ENCODE data around the gene POLR2A. TPM values are rescaled to one million over a fixed set of nuclear protein-coding genes. Genes with fewer than 3 reads are reported as not detected.

POLR2A gene
- total RNA-seq, 1 experiment from 2014 or later, result 72.1 TPM

- Mint-ChIP-seq H3K4me1 (ENCODE audit: low read depth, unreplicated experiment) (no peaks in the 10 kb centered on the region), H3K27me3 (ENCODE audit: insufficient read depth, unreplicated experiment) (no peaks in the 10 kb centered on the region), H3K4me3 (ENCODE audit: unreplicated experiment) (no peak overlapping the region), H3K36me3 (ENCODE audit: insufficient read depth, unreplicated experiment) (no peaks in the 10 kb centered on the region), H3K9me3 (ENCODE audit: unreplicated experiment) (peaks cover 10% of the 10 kb centered on the region), H3K27ac (ENCODE audit: unreplicated experiment) (no peak overlapping the region)
- Histone ChIP-seq H3K27me3 (replicated peaks; ENCODE audit: control insufficient read depth, insufficient read depth, low read length) (no peaks in the 10 kb centered on the region), H3K4me3 (ENCODE audit: low read depth, low read length) (no peak overlapping the region), H3K9me3 (no peaks in the 10 kb centered on the region), H3K4me1 (no peaks in the 10 kb centered on the region), H3K36me3 (ENCODE audit: control insufficient read depth, insufficient read depth, low read length) (no peaks in the 10 kb centered on the region)
- ChIA-PET POLR2A (no interaction called here), CTCF (no interaction called here)
- no peak for DNase-seq
- no TSS peak for BruUV-seq (replicated peaks)
- TF ChIP-seq CTCF (IDR thresholded peaks at IDR 0.05; ENCODE audit: insufficient read depth in 1 of 2, low read depth in 1 of 2, low read length in 1 of 2, severe bottlenecking in 1 of 2, unreplicated experiment in 1 of 2), result no peak
- intact Hi-C loops (cut with micrococcal nuclease; ENCODE audit: unreplicated experiment), result no loop called here
Observed at GRCh38 chr17:7528842-7529241, 44.7 kb downstream of the POLR2A start.

GRCh38 chr17:7530023-7530900, 46.1 kb downstream of the POLR2A start:
- BruUV-seq (replicated peaks), result no TSS peak
- H3K4me1 Mint-ChIP-seq (ENCODE audit: low read depth, unreplicated experiment), result no peaks in the 10 kb centered on the region
- no peak for TF ChIP-seq CTCF (IDR thresholded peaks at IDR 0.05; ENCODE audit: insufficient read depth in 1 of 2, low read depth in 1 of 2, low read length in 1 of 2, severe bottlenecking in 1 of 2, unreplicated experiment in 1 of 2)
- H3K36me3 ChIP-seq (ENCODE audit: control insufficient read depth, insufficient read depth, low read length), result no peaks in the 10 kb centered on the region
- DNase-seq, result no peak
- POLR2A ChIA-PET, result no interaction called here
- no peaks in the 10 kb centered on the region for H3K27me3 ChIP-seq (replicated peaks; ENCODE audit: control insufficient read depth, insufficient read depth, low read length)
- CTCF ChIA-PET, result no interaction called here
- no peak overlapping the region for H3K4me3 Mint-ChIP-seq (ENCODE audit: unreplicated experiment)
- H3K4me1 ChIP-seq, result no peaks in the 10 kb centered on the region
- no peak overlapping the region for H3K27ac Mint-ChIP-seq (ENCODE audit: unreplicated experiment)
- H3K36me3 Mint-ChIP-seq (ENCODE audit: insufficient read depth, unreplicated experiment), result no peaks in the 10 kb centered on the region
- H3K9me3 Mint-ChIP-seq (ENCODE audit: unreplicated experiment), result peaks cover 10% of the 10 kb centered on the region
- intact Hi-C loops (cut with micrococcal nuclease; ENCODE audit: unreplicated experiment), result no loop called here
- H3K27me3 Mint-ChIP-seq (ENCODE audit: insufficient read depth, unreplicated experiment), result no peaks in the 10 kb centered on the region
- no peak overlapping the region for H3K4me3 ChIP-seq (ENCODE audit: low read depth, low read length)
- H3K9me3 ChIP-seq, result no peaks in the 10 kb centered on the region

GRCh38 chr17:7538050-7538449, 53.9 kb downstream of the POLR2A start:
- H3K4me1 Mint-ChIP-seq (ENCODE audit: low read depth, unreplicated experiment), result no peaks in the 10 kb centered on the region
- POLR2A ChIA-PET, result no interaction called here
- Histone ChIP-seq H3K27me3 (replicated peaks; ENCODE audit: control insufficient read depth, insufficient read depth, low read length) (no peaks in the 10 kb centered on the region), H3K4me1 (no peaks in the 10 kb centered on the region), H3K4me3 (ENCODE audit: low read depth, low read length) (no peak overlapping the region), H3K9me3 (peaks cover 4% of the 10 kb centered on the region; the same call in 1 of the 2 replicates), H3K36me3 (ENCODE audit: control insufficient read depth, insufficient read depth, low read length) (no peaks in the 10 kb centered on the region)
- CTCF ChIA-PET, result no interaction called here
- H3K9me3 Mint-ChIP-seq (ENCODE audit: unreplicated experiment), result peaks cover 11% of the 10 kb centered on the region
- intact Hi-C loops (cut with micrococcal nuclease; ENCODE audit: unreplicated experiment), result no loop called here
- H3K27me3 Mint-ChIP-seq (ENCODE audit: insufficient read depth, unreplicated experiment), result no peaks in the 10 kb centered on the region
- no peak for TF ChIP-seq CTCF (IDR thresholded peaks at IDR 0.05; ENCODE audit: insufficient read depth in 1 of 2, low read depth in 1 of 2, low read length in 1 of 2, severe bottlenecking in 1 of 2, unreplicated experiment in 1 of 2)
- DNase-seq, result no peak
- no peak overlapping the region for H3K27ac Mint-ChIP-seq (ENCODE audit: unreplicated experiment)
- H3K36me3 Mint-ChIP-seq (ENCODE audit: insufficient read depth, unreplicated experiment), result no peaks in the 10 kb centered on the region
- no TSS peak for BruUV-seq (replicated peaks)
- no peak overlapping the region for H3K4me3 Mint-ChIP-seq (ENCODE audit: unreplicated experiment)
